Nephron (organoid): ENCODE results near the gene TBC1D8.

Experiments used
- H3K27ac Mint-ChIP-seq, 3 experiments: 2 replicates each; pipeline ENCODE4 v1.8.0; 2020; ENCODE audit warnings: mixed read lengths in 3 of 3, mild to moderate bottlenecking in 2 of 3, moderate library complexity in 1 of 3
- H3K27me3 Mint-ChIP-seq: 2 replicates; pipeline ENCODE4 v1.8.0; 2021; ENCODE audit warnings: low read depth, mild to moderate bottlenecking, moderate library complexity, mixed read lengths
- H3K36me3 Mint-ChIP-seq: 2 replicates; pipeline ENCODE4 v1.8.0; 2020; ENCODE audit warnings: low read depth, mixed read lengths
- H3K4me1 Mint-ChIP-seq: 2 replicates; pipeline ENCODE4 v1.8.0; 2020; ENCODE audit warnings: mixed read lengths
- H3K4me3 Mint-ChIP-seq, 3 experiments: 2 replicates each; pipeline ENCODE4 v1.8.0; 2020; ENCODE audit warnings: mild to moderate bottlenecking in 3 of 3, mixed read lengths in 3 of 3, moderate library complexity in 2 of 3
- H3K9me3 Mint-ChIP-seq: 2 replicates; pipeline ENCODE4 v1.8.0; 2020; ENCODE audit warnings: mixed read lengths
- CTCF ChIP-seq, 3 experiments: fragments of 200-600 bp; sonication (generic); IDR thresholded peaks; one replicate each; pipeline ENCODE4 v1.5.0; 2021; ENCODE audit warnings: antibody characterized with exemption in 3 of 3; ENCODE audit not compliant: unreplicated experiment in 3 of 3

The TBC1D8 gene

GRCh38 chr2:101159526-101159925 lies 8.3 kb upstream of the TBC1D8 start:
- no peaks in the 10 kb centered on the region for H3K36me3 Mint-ChIP-seq
- no peak overlapping the region for H3K27ac Mint-ChIP-seq
- peaks cover 19% of the 10 kb centered on the region for H3K4me1 Mint-ChIP-seq
- no peak overlapping the region for H3K4me3 Mint-ChIP-seq
- no peaks in the 10 kb centered on the region for H3K9me3 Mint-ChIP-seq
- H3K27me3 Mint-ChIP-seq = peaks cover 7% of the 10 kb centered on the region
- TF ChIP-seq CTCF (IDR thresholded peaks at IDR 0.05; ENCODE audit: unreplicated experiment in 3 of 3) = no peak

- no peaks in the 10 kb centered on the region for H3K36me3 Mint-ChIP-seq
- H3K27ac Mint-ChIP-seq = peak overlapping the region in 1 of 3 experiments; percentile 26
- H3K27me3 Mint-ChIP-seq = peaks cover 3% of the 10 kb centered on the region
- H3K9me3 Mint-ChIP-seq = no peaks in the 10 kb centered on the region
- H3K4me1 Mint-ChIP-seq = peaks cover 41% of the 10 kb centered on the region
- TF ChIP-seq CTCF (IDR thresholded peaks at IDR 0.05; ENCODE audit: unreplicated experiment in 3 of 3) = no peak
- no peak overlapping the region for H3K4me3 Mint-ChIP-seq
Measured at GRCh38 chr2:101157272-101157671, 6.1 kb upstream of the TBC1D8 start.

DNA sequence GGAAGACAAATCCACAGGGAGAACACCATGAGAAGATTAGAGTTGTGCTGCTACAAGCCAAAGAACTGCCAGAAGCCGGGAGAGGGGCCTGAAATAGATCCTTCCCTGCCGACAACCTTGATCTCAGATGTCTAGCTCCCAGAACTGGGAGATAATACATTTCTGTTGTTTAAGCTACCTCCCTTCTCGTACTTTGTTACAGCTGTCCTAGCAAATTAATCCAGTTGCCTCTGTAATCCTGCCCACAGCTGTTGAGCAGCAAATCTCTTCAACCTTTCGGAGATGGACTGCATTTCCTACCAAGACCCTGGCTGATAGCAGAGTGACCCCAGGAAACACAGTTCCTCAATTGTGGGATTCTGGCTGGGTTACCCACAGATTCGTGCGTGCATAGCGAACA lies 2.6 kb upstream of the TBC1D8 start:
- no peaks in the 10 kb centered on the region for H3K27me3 Mint-ChIP-seq
- peak overlapping the region; percentile 81 to 86 (median 81) for H3K27ac Mint-ChIP-seq
- H3K36me3 Mint-ChIP-seq = no peaks in the 10 kb centered on the region
- H3K4me3 Mint-ChIP-seq = peak overlapping the region in 2 of 3 experiments; percentile 76 to 79
- peaks cover 55% of the 10 kb centered on the region for H3K4me1 Mint-ChIP-seq
- TF ChIP-seq CTCF (IDR thresholded peaks at IDR 0.05; ENCODE audit: unreplicated experiment in 3 of 3) = no peak
- no peaks in the 10 kb centered on the region for H3K9me3 Mint-ChIP-seq

DNA sequence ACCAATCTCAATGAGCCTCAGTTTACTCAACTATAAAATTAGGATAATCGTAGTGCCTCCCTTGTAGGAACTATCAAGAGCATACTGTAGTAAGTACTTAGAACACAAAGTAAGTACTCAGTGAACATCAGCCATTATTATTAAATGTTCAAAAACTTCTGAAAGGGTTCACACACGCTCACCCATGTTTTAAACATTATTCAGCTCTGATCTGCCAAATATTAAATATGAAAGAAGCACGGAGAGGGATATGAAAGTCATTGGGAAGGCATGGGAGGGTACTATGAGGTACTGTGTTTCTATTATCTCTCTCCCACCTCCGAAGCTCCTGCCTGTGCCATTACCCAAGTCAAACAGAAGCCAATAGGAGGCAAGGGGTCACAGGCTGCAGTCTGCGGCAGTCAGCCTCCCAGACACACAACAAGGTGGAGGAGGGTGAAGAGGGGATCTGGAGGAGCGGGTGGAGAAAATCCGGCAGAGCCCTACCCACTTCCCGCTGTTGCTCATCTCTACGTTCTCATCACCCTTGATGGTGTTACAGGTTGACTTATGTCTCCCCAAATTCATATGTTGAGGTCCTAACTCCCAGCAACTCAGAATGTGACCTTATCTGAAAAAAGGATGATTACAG lies 2.0 kb upstream of the TBC1D8 start:
- peaks cover 57% of the 10 kb centered on the region for H3K4me1 Mint-ChIP-seq
- H3K27me3 Mint-ChIP-seq = no peaks in the 10 kb centered on the region
- H3K27ac Mint-ChIP-seq = peak overlapping the region; percentile 81 to 86 (median 81)
- TF ChIP-seq CTCF (IDR thresholded peaks at IDR 0.05; ENCODE audit: unreplicated experiment in 3 of 3) = no peak
- no peaks in the 10 kb centered on the region for H3K36me3 Mint-ChIP-seq
- H3K4me3 Mint-ChIP-seq = peak overlapping the region; percentile 74 to 79 (median 76)
- H3K9me3 Mint-ChIP-seq = no peaks in the 10 kb centered on the region

DNA sequence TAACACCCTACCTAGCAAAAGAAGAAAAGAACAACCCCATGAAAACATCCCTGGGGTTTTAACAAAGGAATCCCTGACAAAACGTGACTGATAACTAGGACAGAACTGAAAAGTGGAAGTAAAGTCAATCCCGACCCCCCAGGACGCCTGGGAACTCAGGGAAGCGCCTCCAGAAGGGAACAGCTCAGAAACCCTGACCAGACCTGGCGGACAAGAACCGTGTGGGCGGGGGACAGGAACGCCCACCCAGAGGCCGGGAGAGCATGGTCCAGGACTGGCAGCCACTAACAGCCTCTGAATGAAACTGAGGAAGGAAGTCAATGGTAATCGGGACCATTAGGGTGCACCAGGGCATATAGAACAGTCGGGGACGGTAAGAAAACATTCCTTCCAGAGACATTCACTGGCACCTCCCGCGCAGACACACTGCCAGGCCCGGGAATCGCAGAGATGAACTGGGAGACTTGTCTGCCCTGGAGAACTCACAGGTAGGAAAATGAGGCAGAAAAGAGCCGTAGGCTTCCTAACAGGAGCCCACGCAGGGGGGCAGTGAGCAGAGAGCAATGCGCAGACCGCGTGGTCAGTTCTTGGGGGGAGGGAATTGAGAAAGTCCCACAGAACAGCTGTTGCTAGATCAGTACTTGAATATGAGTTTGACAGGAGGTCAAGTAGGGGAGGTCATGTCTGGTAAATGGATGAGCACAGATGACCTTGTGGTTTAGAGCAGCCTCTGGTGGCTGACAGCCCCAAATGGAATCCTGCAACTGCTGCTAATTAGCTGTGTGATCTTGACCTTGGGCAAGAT lies 1.3 kb upstream of the TBC1D8 start:
- Mint-ChIP-seq H3K9me3 (no peaks in the 10 kb centered on the region), H3K4me1 (peaks cover 64% of the 10 kb centered on the region), H3K27ac (peak overlapping the region; percentile 81 to 86 (median 81)), H3K36me3 (no peaks in the 10 kb centered on the region), H3K4me3 (peak overlapping the region; percentile 74 to 79 (median 76)), H3K27me3 (no peaks in the 10 kb centered on the region)
- peak; percentile 49 to 66 (median 59) for TF ChIP-seq CTCF (IDR thresholded peaks at IDR 0.05; ENCODE audit: unreplicated experiment in 3 of 3)
